ENCODE measurements around the gene SCIN.

SCIN gene

GRCh38 chr7:12601302-12601869 lies 30.9 kb downstream of the SCIN start:
- FAIRE-seq (no peak), DNase-seq (ENCODE audit: extremely low spot score, insufficient read length, low read depth) (no peak)

- DNase-seq (ENCODE audit: extremely low spot score, insufficient read length, low read depth) = no peak
- no peak for FAIRE-seq
These were observed 36.6 kb downstream of the SCIN start for GRCh38 chr7:12607134-12607533.

GRCh38 chr7:12609561-12609960 lies 39.0 kb downstream of the SCIN start:
- DNase-seq (ENCODE audit: extremely low spot score, insufficient read length, low read depth) (no peak), FAIRE-seq (no peak)

GRCh38 chr7:12610899-12611298 lies 40.4 kb downstream of the SCIN start:
- FAIRE-seq (no peak), DNase-seq (ENCODE audit: extremely low spot score, insufficient read length, low read depth) (no peak)

GRCh38 chr7:12612622-12613021 lies 42.1 kb downstream of the SCIN start:
- DNase-seq (ENCODE audit: extremely low spot score, insufficient read length, low read depth) = no peak
- FAIRE-seq = no peak

GRCh38 chr7:12619461-12620069 lies 49.0 kb downstream of the SCIN start:
- FAIRE-seq = no peak
- DNase-seq (ENCODE audit: extremely low spot score, insufficient read length, low read depth) = no peak

GRCh38 chr7:12620371-12620770 lies 49.9 kb downstream of the SCIN start:
- DNase-seq (ENCODE audit: extremely low spot score, insufficient read length, low read depth) (no peak), FAIRE-seq (no peak)

GRCh38 chr7:12623223-12623622 lies 52.7 kb downstream of the SCIN start:
- no peak for FAIRE-seq
- no peak for DNase-seq (ENCODE audit: extremely low spot score, insufficient read length, low read depth)

GRCh38 chr7:12623885-12624498 lies 53.5 kb downstream of the SCIN start:
- FAIRE-seq (peak; percentile 41), DNase-seq (ENCODE audit: extremely low spot score, insufficient read length, low read depth) (no peak)

- FAIRE-seq (no peak), DNase-seq (ENCODE audit: extremely low spot score, insufficient read length, low read depth) (no peak)
These were observed 55.3 kb downstream of the SCIN start for GRCh38 chr7:12625836-12626235.

GRCh38 chr7:12629816-12630512 lies 59.4 kb downstream of the SCIN start:
- FAIRE-seq = no peak
- no peak for DNase-seq (ENCODE audit: extremely low spot score, insufficient read length, low read depth)

- FAIRE-seq = no peak
- no peak for DNase-seq (ENCODE audit: extremely low spot score, insufficient read length, low read depth)
These were observed 59.9 kb downstream of the SCIN start for GRCh38 chr7:12630513-12630819.

GRCh38 chr7:12633582-12633981 lies 63.1 kb downstream of the SCIN start:
- FAIRE-seq = no peak
- no peak for DNase-seq (ENCODE audit: extremely low spot score, insufficient read length, low read depth)

GRCh38 chr7:12635830-12636229 lies 65.3 kb downstream of the SCIN start:
- no peak for DNase-seq (ENCODE audit: extremely low spot score, insufficient read length, low read depth)
- FAIRE-seq = peak; percentile 21

GRCh38 chr7:12637328-12637727 lies 66.8 kb downstream of the SCIN start:
- no peak for FAIRE-seq
- DNase-seq (ENCODE audit: extremely low spot score, insufficient read length, low read depth) = no peak

GRCh38 chr7:12637819-12638592 lies 67.5 kb downstream of the SCIN start:
- DNase-seq (ENCODE audit: extremely low spot score, insufficient read length, low read depth) = no peak
- no peak for FAIRE-seq

GRCh38 chr7:12638851-12639456 lies 68.4 kb downstream of the SCIN start:
- no peak for DNase-seq (ENCODE audit: extremely low spot score, insufficient read length, low read depth)
- FAIRE-seq = peak; percentile 68

- no peak for FAIRE-seq
- DNase-seq (ENCODE audit: extremely low spot score, insufficient read length, low read depth) = no peak
These were observed 70.0 kb downstream of the SCIN start for GRCh38 chr7:12640299-12641096.

GRCh38 chr7:12641196-12641595 lies 70.7 kb downstream of the SCIN start:
- no peak for FAIRE-seq

More at GRCh38 chr7:12641196-12641595, 70.7 kb downstream of the SCIN start:
- no peak for DNase-seq (ENCODE audit: extremely low spot score, insufficient read length, low read depth)
